HG02973 (cell line): ENCODE results near the gene ZNF181.
A peak's percentile ranks its signal among the peaks of the same experiment; 100 is the strongest.
"Not testable (repeated sequence)": the region's sequence is repeated elsewhere in the genome, so short reads cannot be mapped to it uniquely, and the experiment has no call there.

Experiments
- ATAC-seq: cut with Tn5 transposase; IDR thresholded peaks from one replicate; pipeline ENCODE4 v1.9.1; 2021; ENCODE audit warnings: moderate library complexity; ENCODE audit not compliant: unreplicated experiment

Gene ZNF181

DNA sequence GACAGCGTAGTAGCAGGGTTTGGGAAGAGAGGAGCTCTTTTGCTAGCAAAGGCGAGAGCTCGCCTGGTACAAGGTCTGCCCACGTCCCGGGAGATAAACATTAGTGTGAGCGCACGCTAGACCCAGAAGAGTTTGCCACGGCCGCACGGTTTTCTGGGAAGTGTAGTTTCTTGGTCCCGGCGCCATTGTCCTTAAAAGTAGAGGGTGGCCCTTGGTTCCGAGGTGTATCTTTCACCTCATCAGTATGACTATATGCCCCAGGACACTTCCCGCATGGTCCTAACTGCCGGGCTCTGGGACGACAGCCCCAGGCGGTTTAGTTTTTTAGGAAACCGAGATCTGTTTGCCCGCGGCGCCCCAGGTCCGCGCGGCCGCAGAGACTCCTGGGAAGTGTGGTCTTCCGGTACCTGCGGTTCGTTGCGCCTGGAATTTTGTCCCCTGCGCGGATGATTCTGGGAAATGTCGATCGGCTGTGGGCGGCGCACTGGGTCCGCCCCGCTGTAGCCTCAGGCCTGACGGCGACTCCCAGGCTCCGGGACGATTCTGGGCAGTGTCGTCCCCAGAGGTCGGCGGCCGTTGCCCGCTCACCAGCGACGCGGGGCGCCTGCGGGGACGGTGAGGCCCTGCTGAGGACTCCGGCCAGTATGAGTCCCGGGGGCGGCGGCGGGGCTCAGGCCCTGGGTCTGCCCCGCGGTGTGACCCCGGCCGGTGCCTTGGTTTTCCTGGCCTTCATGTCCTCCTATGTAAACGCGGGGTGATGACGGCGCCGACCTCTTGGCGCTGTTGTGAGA is at the start of gene ZNF181:
Gene ZNF181 (plus strand): TSS at position 498 of the 791 bp plus-strand sequence. CDS start 795 bp downstream, outside the sequence.
- peak; percentile 68 for ATAC-seq

DNA sequence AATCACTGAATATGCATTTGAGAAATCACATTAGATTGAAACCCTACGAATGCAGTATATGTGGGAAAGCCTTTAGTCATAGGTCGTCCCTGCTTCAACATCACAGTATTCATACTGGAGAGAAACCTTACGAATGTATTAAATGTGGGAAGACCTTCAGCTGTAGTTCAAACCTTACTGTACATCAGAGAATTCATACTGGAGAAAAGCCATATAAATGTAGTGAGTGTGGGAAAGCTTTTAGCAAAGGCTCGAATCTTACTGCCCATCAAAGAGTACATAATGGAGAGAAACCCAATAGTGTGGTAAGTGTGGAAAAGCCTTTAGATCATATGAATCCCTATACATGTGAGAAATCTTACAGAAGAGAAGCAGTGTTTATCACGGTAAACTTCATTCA is 48.8 kb upstream of the ZNF181 start:
- not testable (repeated sequence) for ATAC-seq

GRCh38 chr19:34686455-34686854 is 47.6 kb upstream of the ZNF181 start:
- ATAC-seq = no peak

- ATAC-seq = no peak
Measured at GRCh38 chr19:34687348-34687747, 46.7 kb upstream of the ZNF181 start.

DNA sequence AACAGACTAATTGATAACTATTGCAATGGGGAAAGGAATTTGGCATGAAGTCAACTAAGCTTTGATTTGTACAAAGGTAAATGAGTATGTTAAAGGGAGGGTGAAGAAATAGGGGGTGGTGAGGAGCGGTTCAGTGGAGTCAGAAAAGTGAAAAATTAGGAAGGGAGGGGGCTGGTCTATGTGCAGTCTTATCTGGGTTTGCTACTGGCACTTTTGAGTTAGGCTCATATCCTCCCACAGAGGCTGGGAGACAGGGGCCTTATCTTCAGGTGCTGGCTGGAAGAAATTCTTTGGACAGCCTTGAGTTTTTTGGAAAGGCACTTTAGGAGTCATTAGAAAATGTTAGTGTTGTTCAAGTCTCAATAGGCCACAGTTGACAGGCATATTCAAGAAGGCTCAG is 45.5 kb upstream of the ZNF181 start:
- no peak for ATAC-seq

DNA sequence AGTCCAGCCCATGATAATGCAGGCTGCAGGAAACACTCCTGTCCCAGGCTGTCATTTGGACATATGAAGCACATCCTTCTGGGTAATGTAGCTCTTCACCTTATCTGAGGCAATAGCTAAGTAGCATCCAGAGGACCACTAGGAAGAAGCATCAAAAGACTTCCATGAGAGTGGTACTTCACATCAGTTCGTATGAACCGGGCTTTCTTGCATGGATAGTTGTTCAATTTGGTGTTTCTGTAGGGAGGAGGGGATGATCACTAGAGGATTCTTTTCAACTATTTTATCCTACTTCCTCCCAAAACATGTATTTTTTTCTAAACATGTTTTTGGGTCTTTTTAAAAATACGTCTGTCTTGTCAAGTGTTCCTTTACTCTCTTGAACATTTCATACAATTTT is 43.7 kb upstream of the ZNF181 start:
- no peak for ATAC-seq

- ATAC-seq = no peak
Measured at GRCh38 chr19:34692549-34692948, 41.5 kb upstream of the ZNF181 start.

- ATAC-seq = no peak
Measured at GRCh38 chr19:34707661-34708060, 26.4 kb upstream of the ZNF181 start.

GRCh38 chr19:34711890-34712289 is 22.2 kb upstream of the ZNF181 start:
- no peak for ATAC-seq

GRCh38 chr19:34712395-34713261 is 21.4 kb upstream of the ZNF181 start:
- ATAC-seq = no peak

DNA sequence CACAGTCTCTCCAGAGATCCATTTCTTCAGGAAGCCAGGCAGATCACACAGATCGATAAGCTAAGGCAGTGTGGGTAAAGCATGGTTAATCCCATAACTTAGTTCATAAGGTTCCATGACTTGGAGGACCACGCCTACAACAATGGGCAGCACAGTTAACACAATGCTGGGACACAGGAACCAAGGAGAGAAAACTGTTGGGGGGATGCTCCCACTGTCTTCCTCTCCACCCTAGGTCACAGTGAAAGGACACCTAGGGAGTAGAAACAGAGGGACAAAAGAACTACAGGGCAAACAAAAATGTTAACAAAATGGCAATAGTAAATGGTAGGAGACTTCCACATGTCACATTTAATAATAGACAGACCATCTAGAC is 20.8 kb upstream of the ZNF181 start:
- no peak for ATAC-seq

DNA sequence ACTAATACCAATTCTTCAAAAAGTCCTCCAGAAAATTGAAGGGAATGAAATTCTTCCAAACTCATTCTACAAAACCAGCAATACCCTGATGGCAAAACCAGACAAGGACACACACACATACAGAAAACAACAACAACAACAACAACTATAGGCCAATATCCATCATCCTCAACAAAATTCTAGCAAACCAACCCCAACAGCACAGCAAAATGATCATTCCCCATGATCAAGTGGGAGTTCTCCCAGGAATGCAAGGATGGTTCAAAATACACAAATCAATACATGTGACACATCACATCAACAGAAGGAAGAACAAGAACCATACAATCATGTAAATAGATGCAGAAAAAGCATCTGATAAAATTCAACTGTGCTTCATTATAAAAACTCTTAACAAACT is 18.7 kb upstream of the ZNF181 start:
- ATAC-seq = no peak

DNA sequence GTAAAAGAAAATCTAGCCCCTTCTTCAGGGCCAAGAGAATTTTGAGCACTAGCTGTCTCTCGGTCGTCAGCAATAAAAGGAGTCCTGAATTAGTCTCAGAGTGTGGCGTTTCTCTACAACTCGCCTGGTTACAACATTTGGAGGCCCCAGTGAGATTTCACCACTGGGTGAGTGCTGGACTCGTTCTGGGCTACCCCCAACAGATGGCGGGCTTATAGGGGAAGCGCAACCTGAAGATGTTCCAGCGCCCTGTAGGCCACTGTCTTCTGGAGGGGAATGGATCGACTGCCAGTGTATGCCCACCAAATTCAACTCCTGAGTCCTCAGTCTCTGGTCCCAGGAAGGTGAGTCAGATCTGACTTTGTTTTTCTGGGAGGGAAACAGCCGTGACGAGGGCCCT is 11.7 kb upstream of the ZNF181 start:
- no peak for ATAC-seq

- no peak for ATAC-seq
Measured at GRCh38 chr19:34725400-34725799, 8.6 kb upstream of the ZNF181 start.

DNA sequence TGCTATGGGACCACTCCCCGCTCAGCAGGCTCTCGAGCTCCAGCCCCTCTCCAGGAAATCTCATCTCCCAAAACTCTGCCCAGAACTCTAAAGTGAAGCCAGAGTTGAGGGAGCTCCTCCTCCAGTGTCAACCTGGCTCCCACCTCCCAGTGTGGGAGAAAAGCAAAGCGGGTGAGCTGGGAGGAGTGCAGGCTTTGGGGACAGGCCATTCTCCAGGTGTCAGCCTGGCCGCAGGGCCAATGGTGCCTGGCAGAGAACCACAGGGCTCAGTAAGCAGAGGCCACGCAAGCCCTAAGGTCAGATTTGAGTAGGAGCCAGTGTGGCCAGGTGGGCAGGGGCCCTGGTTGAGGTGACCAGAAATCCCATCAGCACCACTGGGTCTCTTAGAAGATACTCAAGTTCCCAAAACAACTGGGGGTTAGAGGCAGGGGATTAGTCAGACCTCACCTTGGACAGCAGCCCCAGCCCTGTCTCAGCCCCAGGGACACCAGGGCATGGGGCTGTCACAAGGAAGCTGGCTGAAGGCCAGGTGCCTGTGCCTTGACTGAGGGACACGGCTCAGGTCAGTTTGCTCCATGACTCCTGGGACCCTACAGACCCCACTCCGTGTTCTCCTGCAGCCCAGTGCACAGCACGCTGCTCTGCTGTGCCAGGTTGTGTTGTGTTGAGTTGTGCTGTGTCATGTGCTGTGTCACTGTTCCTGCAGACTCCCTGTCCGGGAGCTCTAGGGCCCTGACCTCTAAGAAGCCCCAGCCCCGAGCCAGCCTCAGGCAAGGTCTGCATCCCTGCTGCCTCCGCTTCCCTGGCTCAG is 2.8 kb upstream of the ZNF181 start:
- no peak for ATAC-seq

- no peak for ATAC-seq
Measured at GRCh38 chr19:34731964-34732363, 2.1 kb upstream of the ZNF181 start.

DNA sequence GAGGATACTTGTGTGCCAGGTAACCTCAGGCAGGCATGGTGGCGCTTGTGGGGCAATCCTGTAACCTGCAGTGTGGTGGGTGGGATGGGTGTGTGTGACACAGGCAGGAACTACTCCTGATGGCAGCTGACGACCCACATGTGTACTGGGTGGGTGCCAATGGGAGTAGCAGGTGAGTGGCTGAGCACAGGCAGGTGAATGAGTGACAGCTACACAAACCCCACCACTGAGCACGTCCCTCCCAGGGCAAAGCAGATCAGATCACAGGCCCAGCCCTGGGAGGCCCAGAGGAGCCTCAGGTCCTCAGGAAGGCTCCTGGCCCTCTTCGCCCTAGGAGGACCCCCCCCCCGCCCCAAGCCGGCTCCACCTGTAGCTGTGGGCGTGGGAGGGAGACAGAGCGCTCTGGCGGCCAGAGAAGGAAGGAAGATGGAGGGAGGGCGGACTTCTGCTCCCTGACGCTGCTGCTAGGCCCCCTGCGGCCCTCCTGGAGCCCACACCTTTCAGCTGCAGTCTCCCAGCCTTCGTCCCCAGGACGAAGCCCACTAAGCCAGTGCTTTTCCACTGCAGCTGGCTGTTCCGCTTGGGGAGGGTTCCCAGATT is 1.3 kb upstream of the ZNF181 start:
- no peak for ATAC-seq

- peak; percentile 3 for ATAC-seq
Measured at GRCh38 chr19:34733266-34733745, 737 bp upstream of the ZNF181 start.

DNA sequence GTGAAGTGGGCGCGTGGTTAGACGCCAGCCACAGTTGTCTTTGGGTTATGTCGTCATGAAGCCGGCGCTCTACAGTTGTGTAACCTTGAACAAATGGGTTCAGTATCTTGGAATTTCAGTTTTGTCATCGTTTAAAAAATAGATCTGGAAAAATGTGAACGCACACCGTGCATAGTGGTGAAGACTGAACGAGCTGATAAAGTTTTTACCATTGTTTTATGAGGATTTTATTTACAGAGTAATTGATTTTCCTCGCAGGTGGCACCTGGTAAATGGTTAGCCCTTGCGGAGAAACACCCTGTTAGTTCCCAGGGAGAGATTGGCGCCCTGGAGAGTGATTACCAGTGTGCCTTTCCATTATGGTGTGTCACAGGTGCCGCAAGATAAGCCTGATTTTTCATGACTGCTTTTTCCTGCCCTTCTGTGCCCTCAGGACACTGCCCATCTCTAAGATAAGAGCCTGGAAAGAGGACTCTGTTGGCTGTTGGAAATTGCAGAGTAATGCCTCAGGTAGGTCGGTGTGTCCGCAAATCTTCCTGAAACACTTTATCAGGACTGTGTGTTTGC is 577 bp downstream of the ZNF181 start:
- ATAC-seq = no peak

GRCh38 chr19:34744896-34745690 is 11.1 kb downstream of the ZNF181 start:
- no peak for ATAC-seq
